Activated T-cell treated with anti-CD3 and anti-CD28 coated beads for 48 hours (primary cell): ENCODE measurements around the gene ARHGEF16.

Experiments
- DNase-seq: peaks from one replicate; pipeline ENCODE4 v3.0.0-alpha.2; 2020; ENCODE audit warnings: low read depth

ARHGEF16 gene

GRCh38 chr1:3422638-3423037, 31.8 kb upstream of the ARHGEF16 start:
- no peak for DNase-seq

GRCh38 chr1:3423245-3423829, 31.1 kb upstream of the ARHGEF16 start:
- DNase-seq = no peak

- no peak for DNase-seq
Observed at GRCh38 chr1:3423896-3424611, 30.4 kb upstream of the ARHGEF16 start.

GRCh38 chr1:3425486-3426215, 28.8 kb upstream of the ARHGEF16 start:
- no peak for DNase-seq

- DNase-seq = no peak
Observed at GRCh38 chr1:3426956-3427535, 27.4 kb upstream of the ARHGEF16 start.

- DNase-seq = no peak
Observed at GRCh38 chr1:3427711-3428704, 26.5 kb upstream of the ARHGEF16 start.

- DNase-seq = no peak
Observed at GRCh38 chr1:3428899-3429298, 25.6 kb upstream of the ARHGEF16 start.

GRCh38 chr1:3429320-3429719, 25.1 kb upstream of the ARHGEF16 start:
- DNase-seq = no peak

GRCh38 chr1:3429766-3430165, 24.7 kb upstream of the ARHGEF16 start:
- no peak for DNase-seq

GRCh38 chr1:3430406-3430805, 24.1 kb upstream of the ARHGEF16 start:
- DNase-seq = no peak

GRCh38 chr1:3430820-3431219, 23.6 kb upstream of the ARHGEF16 start:
- no peak for DNase-seq

GRCh38 chr1:3431266-3431665, 23.2 kb upstream of the ARHGEF16 start:
- no peak for DNase-seq

GRCh38 chr1:3431686-3432085, 22.8 kb upstream of the ARHGEF16 start:
- no peak for DNase-seq

- no peak for DNase-seq
Observed at GRCh38 chr1:3432306-3432705, 22.2 kb upstream of the ARHGEF16 start.

GRCh38 chr1:3433076-3433475, 21.4 kb upstream of the ARHGEF16 start:
- DNase-seq = no peak

- DNase-seq = no peak
Observed at GRCh38 chr1:3433596-3434320, 20.7 kb upstream of the ARHGEF16 start.

- no peak for DNase-seq
Observed at GRCh38 chr1:3434406-3435110, 19.9 kb upstream of the ARHGEF16 start.

- no peak for DNase-seq
Observed at GRCh38 chr1:3435666-3436065, 18.8 kb upstream of the ARHGEF16 start.

GRCh38 chr1:3436451-3436850, 18.0 kb upstream of the ARHGEF16 start:
- DNase-seq = no peak

GRCh38 chr1:3436901-3437300, 17.6 kb upstream of the ARHGEF16 start:
- no peak for DNase-seq
